ENCODE measurements around the gene MOV10. TPM values are rescaled to one million over a fixed set of nuclear protein-coding genes. Genes with fewer than 3 reads are reported as not detected.

MOV10 gene, protein sequence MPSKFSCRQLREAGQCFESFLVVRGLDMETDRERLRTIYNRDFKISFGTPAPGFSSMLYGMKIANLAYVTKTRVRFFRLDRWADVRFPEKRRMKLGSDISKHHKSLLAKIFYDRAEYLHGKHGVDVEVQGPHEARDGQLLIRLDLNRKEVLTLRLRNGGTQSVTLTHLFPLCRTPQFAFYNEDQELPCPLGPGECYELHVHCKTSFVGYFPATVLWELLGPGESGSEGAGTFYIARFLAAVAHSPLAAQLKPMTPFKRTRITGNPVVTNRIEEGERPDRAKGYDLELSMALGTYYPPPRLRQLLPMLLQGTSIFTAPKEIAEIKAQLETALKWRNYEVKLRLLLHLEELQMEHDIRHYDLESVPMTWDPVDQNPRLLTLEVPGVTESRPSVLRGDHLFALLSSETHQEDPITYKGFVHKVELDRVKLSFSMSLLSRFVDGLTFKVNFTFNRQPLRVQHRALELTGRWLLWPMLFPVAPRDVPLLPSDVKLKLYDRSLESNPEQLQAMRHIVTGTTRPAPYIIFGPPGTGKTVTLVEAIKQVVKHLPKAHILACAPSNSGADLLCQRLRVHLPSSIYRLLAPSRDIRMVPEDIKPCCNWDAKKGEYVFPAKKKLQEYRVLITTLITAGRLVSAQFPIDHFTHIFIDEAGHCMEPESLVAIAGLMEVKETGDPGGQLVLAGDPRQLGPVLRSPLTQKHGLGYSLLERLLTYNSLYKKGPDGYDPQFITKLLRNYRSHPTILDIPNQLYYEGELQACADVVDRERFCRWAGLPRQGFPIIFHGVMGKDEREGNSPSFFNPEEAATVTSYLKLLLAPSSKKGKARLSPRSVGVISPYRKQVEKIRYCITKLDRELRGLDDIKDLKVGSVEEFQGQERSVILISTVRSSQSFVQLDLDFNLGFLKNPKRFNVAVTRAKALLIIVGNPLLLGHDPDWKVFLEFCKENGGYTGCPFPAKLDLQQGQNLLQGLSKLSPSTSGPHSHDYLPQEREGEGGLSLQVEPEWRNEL
- 42.2 and 54.1 TPM in 2 replicates for total RNA-seq

DNA sequence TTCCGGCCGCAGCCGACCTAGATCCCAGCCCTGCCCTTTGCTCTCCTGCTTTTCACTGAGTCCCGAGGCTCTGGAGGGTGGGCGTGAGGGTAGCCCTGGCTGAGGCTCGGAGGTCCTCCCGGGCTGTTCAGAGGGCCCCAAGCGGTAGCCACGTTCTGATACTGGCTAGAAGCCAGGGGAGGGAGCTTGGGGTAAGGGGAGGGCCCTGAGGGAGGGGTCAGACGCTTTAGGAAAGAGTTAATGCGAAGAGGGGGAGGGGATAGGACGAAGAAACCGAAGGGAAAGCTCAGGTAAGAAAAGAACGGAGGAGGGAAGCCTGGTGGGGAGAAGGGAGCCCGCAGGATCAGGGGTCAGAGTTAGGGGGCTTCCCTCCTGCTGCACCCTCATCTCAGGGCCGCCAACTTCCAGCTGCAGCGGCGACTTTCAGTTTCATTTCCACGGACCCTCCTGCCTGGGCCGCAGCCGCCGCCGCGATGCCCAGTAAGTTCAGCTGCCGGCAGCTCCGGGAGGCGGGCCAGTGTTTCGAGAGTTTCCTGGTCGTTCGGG is at the start of gene MOV10:
MOV10 (plus strand) TSS at position 220 of the 546 bp plus-strand sequence; CDS start at position 474, 254 bp downstream.

DNA sequence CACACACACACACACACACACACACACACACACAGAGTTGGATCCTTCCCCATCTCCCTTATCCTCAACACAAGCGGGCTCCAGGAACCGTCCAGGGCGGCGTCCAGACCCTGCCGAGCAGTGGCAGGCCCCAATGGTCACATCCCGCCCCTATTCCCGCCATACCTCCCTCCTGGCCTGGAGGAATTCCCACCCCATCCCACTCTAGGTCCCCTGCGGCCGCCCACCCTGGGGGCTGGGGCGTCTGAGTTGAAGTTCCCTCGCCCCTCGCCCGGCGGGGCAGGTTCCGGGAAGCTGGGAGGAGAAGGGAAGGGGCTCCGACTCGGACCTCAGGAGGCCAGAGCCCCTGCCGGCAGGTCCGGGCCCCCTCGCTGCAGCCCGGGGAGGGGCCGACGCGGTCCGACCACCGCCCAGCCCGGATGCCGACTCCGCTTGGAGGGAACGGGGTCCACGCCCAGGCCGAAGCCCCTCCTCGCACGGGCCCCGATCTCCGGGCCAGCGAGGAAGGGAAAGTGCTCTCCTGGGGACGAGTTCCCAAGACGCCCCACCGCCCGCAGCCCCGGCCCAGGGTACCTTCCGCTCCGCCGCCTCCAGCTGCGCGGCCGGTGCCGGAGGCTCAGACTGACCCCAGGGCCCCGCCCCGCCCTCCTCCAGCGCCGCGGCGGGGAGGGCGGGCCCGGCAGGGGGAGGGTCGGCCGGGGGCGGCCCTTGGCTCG is 32.2 kb downstream of the MOV10 start, which contains the start of gene RHOC:
RHOC (minus strand) TSS at position 623 of the 716 bp plus-strand sequence. CDS start 3,328 bp downstream, outside the sequence.

DNA sequence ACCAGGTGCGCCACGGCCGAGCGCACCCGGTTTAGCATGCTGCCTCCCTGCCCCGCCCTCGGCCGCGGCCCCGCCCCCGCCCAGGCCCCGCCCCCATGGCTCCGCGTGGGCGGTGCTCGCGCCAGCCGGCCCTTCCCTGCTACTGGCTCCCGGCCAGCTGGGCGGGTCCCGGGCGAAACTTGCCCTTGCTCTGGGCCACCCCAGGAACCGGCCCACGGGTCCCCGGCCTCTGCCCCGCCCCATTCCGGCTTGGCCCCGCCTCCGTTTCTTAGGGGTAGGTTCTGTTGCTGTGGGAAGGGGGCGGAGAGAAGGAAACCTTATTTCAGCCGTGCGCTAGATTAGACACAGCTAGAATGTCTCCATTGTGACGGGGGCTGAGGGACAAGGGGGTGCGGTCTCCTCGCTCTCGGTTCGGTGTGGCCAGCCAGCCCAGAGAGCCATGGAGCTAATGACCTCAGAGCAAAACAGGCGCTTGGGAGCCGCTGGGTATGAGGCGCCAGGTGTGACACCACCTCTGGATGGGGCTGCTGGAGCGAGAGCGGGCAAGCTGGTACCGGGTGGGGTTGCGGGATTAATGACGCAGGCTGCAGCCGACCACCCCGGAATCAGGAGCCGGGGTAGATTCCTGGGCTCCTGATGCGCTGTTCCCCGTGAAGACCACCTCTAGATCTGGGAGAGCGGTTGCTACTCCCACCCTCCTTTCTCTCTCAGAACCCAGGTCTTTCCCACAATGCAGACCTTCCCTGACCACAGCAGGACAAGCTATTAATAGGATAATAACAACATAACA is 41.0 kb downstream of the MOV10 start, which contains the start of gene PPM1J:
PPM1J (minus strand) TSS at position 69 of the 790 bp plus-strand sequence; CDS start at position 38, 31 bp downstream.

Small RNA genes lying within 50 kb of the gene (small RNA-seq; reads per million reads assigned to genes)
- not detected for gene RNU7-70P

Other genes with a start within 250 kb of the MOV10 start
- 3.1 and 3.4 TPM in 2 replicates for gene WNT2B, start 165.7 kb upstream of the MOV10 start, total RNA-seq
- gene ST7L, start 55.5 kb upstream of the MOV10 start, total RNA-seq = 18.9 and 22.8 TPM in 2 replicates
- gene CAPZA1, start 54.8 kb upstream of the MOV10 start, total RNA-seq = 374 and 404 TPM in 2 replicates
- 618 and 791 TPM in 2 replicates for gene RHOC, start 32.5 kb downstream of the MOV10 start, total RNA-seq
- gene PPM1J, start 40.7 kb downstream of the MOV10 start, total RNA-seq = 0.65 and 1.9 TPM in 2 replicates